Calu3 (cell line): ENCODE results near the gene CCDC91. TPM values are rescaled to one million over a fixed set of nuclear protein-coding genes. Genes with fewer than 3 reads are reported as not detected.

Experiments
- BruUV-seq: library from RNA; stranded (reverse); fragments of 400-500 nt; replicated peaks from 2 replicates; lab custom pipeline; 2021; lab: Mats Ljungman, UMichigan
- CTCF ChIA-PET: fragments of 300-600 bp; sonication (Branson Sonifier 250); formaldehyde crosslinking; loops from one replicate; lab custom pipeline; 2022; ENCODE audit warnings: antibody characterized with exemption; lab: Charles Lee
- DNase-seq: peaks from one replicate; pipeline ENCODE4 v3.0.0; 2022
- H3K27ac Mint-ChIP-seq: one replicate; pipeline ENCODE4 v1.8.0; 2022; ENCODE audit warnings: mixed read lengths; ENCODE audit not compliant: unreplicated experiment
- H3K27me3 Mint-ChIP-seq: one replicate; pipeline ENCODE4 v1.8.0; 2022; ENCODE audit warnings: mixed read lengths; ENCODE audit not compliant: unreplicated experiment
- H3K36me3 Mint-ChIP-seq: one replicate; pipeline ENCODE4 v1.8.0; 2022; ENCODE audit warnings: mild to moderate bottlenecking, moderate library complexity, mixed read lengths; ENCODE audit not compliant: insufficient read depth, unreplicated experiment
- H3K4me1 Mint-ChIP-seq: one replicate; pipeline ENCODE4 v1.8.0; 2022; ENCODE audit warnings: mild to moderate bottlenecking, low read depth, mixed read lengths; ENCODE audit not compliant: unreplicated experiment
- H3K4me3 Mint-ChIP-seq: one replicate; pipeline ENCODE4 v1.8.0; 2022; ENCODE audit warnings: mild to moderate bottlenecking, low read depth, moderate library complexity, mixed read lengths; ENCODE audit not compliant: unreplicated experiment
- H3K9me3 Mint-ChIP-seq: one replicate; pipeline ENCODE4 v1.8.0; 2022; ENCODE audit warnings: low read depth, mixed read lengths; ENCODE audit not compliant: unreplicated experiment
- intact Hi-C: fragments of 100-400 bp; cut with micrococcal nuclease; formaldehyde crosslinking; loops from one replicate; pipeline ENCODE4 v1.10.0; 2022; ENCODE audit not compliant: unreplicated experiment
- total RNA-seq: library from RNA; stranded (reverse); gene quantifications from 2 replicates; pipeline ENCODE4 v1.2.3, GENCODE V29; 2022
- TF ChIP-seq, protein P1 (sequence below): fragments of 200-600 bp; IDR thresholded peaks from one replicate; pipeline ENCODE4 v1.8.0; 2022; ENCODE audit warnings: antibody characterized with exemption; ENCODE audit not compliant: unreplicated experiment

Gene CCDC91
- total RNA-seq, 1 experiment from 2014 or later: 25.6 TPM

DNA sequence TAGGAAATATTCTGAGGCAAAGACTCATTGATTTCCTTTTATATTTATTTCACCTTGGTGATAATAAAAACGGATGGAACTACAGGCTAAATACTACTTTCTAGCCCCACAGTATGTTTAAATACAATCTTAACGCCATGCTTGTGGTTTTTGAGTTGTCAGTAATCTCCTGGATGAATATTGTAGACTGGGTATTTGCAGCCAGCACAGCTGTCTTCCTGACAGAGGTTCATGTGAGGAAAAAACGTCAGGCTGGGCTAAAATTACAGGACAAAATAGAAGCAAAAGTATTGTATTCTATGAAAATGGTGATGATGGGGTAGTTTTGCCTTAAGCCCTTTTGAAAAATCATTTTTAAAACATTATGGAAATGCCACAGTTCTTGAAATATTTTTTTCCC lies 140.9 kb downstream of the CCDC91 start:
- no TSS peak for BruUV-seq
- intact Hi-C loops: no loop called here
- CTCF ChIA-PET: no interaction called here
- TF ChIP-seq, protein P1, sequence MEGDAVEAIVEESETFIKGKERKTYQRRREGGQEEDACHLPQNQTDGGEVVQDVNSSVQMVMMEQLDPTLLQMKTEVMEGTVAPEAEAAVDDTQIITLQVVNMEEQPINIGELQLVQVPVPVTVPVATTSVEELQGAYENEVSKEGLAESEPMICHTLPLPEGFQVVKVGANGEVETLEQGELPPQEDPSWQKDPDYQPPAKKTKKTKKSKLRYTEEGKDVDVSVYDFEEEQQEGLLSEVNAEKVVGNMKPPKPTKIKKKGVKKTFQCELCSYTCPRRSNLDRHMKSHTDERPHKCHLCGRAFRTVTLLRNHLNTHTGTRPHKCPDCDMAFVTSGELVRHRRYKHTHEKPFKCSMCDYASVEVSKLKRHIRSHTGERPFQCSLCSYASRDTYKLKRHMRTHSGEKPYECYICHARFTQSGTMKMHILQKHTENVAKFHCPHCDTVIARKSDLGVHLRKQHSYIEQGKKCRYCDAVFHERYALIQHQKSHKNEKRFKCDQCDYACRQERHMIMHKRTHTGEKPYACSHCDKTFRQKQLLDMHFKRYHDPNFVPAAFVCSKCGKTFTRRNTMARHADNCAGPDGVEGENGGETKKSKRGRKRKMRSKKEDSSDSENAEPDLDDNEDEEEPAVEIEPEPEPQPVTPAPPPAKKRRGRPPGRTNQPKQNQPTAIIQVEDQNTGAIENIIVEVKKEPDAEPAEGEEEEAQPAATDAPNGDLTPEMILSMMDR: no peak
- DNase-seq: no peak
- no peak overlapping the region for H3K27ac Mint-ChIP-seq
- H3K9me3 Mint-ChIP-seq: peaks cover 3% of the 10 kb centered on the region
- no peaks in the 10 kb centered on the region for H3K4me1 Mint-ChIP-seq
- no peaks in the 10 kb centered on the region for H3K36me3 Mint-ChIP-seq
- H3K27me3 Mint-ChIP-seq: no peaks in the 10 kb centered on the region
- no peak overlapping the region for H3K4me3 Mint-ChIP-seq

- no peaks in the 10 kb centered on the region for H3K4me1 Mint-ChIP-seq
- no peak overlapping the region for H3K4me3 Mint-ChIP-seq
- no peaks in the 10 kb centered on the region for H3K36me3 Mint-ChIP-seq
- no peak overlapping the region for H3K27ac Mint-ChIP-seq
- DNase-seq: no peak
- CTCF ChIA-PET: no interaction called here
- no TSS peak for BruUV-seq
- TF ChIP-seq, protein P1: no peak
- H3K27me3 Mint-ChIP-seq: no peaks in the 10 kb centered on the region
- intact Hi-C loops: no loop called here
- no peaks in the 10 kb centered on the region for H3K9me3 Mint-ChIP-seq
Measured at GRCh38 chr12:28340261-28341045, 150.2 kb downstream of the CCDC91 start.

GRCh38 chr12:28343713-28344112 lies 153.5 kb downstream of the CCDC91 start:
- DNase-seq: no peak
- no peak overlapping the region for H3K4me3 Mint-ChIP-seq
- no peaks in the 10 kb centered on the region for H3K36me3 Mint-ChIP-seq
- H3K27ac Mint-ChIP-seq: no peak overlapping the region
- H3K27me3 Mint-ChIP-seq: no peaks in the 10 kb centered on the region
- CTCF ChIA-PET: interaction anchor here (0.5 kb wide), 1 partner anchor 96 kb away, joined by 3 read pairs; no protein-coding TSS in a partner anchor
- TF ChIP-seq, protein P1: no peak
- no peaks in the 10 kb centered on the region for H3K4me1 Mint-ChIP-seq
- BruUV-seq: no TSS peak
- H3K9me3 Mint-ChIP-seq: peaks cover 2% of the 10 kb centered on the region
- intact Hi-C loops: no loop called here

GRCh38 chr12:28346567-28346966 lies 156.3 kb downstream of the CCDC91 start:
- H3K27ac Mint-ChIP-seq: no peak overlapping the region
- no peak overlapping the region for H3K4me3 Mint-ChIP-seq
- peaks cover 2% of the 10 kb centered on the region for H3K9me3 Mint-ChIP-seq
- BruUV-seq: no TSS peak
- CTCF ChIA-PET: no interaction called here
- no peaks in the 10 kb centered on the region for H3K27me3 Mint-ChIP-seq
- DNase-seq: no peak
- intact Hi-C loops: no loop called here
- no peaks in the 10 kb centered on the region for H3K4me1 Mint-ChIP-seq
- TF ChIP-seq, protein P1: no peak
- no peaks in the 10 kb centered on the region for H3K36me3 Mint-ChIP-seq
